HG03521 (cell line): ENCODE data around the gene AEBP1.

ENCODE experiments used
- ATAC-seq: cut with Tn5 transposase; IDR thresholded peaks from one replicate; pipeline ENCODE4 v1.9.1; 2021; ENCODE audit warnings: mild to moderate bottlenecking, moderate library complexity; ENCODE audit not compliant: unreplicated experiment

Gene AEBP1

GRCh38 chr7:44103566-44103922, 601 bp upstream of the AEBP1 start:
- no peak for ATAC-seq

GRCh38 chr7:44104860-44105771, 971 bp downstream of the AEBP1 start:
- ATAC-seq, result no peak

GRCh38 chr7:44105832-44106231, 1.7 kb downstream of the AEBP1 start:
- ATAC-seq, result no peak

GRCh38 chr7:44106311-44107065, 2.3 kb downstream of the AEBP1 start:
- no peak for ATAC-seq

- ATAC-seq, result no peak
These were observed 3.2 kb downstream of the AEBP1 start for GRCh38 chr7:44107116-44107960.

GRCh38 chr7:44107961-44108767, 4.0 kb downstream of the AEBP1 start:
- ATAC-seq, result no peak

GRCh38 chr7:44108768-44109750, 4.9 kb downstream of the AEBP1 start:
- ATAC-seq, result no peak

GRCh38 chr7:44109991-44110390, 5.8 kb downstream of the AEBP1 start:
- ATAC-seq, result no peak

GRCh38 chr7:44110719-44111635, 6.8 kb downstream of the AEBP1 start:
- ATAC-seq, result no peak

GRCh38 chr7:44111761-44112160, 7.6 kb downstream of the AEBP1 start:
- ATAC-seq, result no peak

GRCh38 chr7:44112231-44112996, 8.3 kb downstream of the AEBP1 start:
- ATAC-seq, result no peak

GRCh38 chr7:44112997-44113763, 9.0 kb downstream of the AEBP1 start:
- ATAC-seq, result no peak

GRCh38 chr7:44113764-44114354, 9.7 kb downstream of the AEBP1 start:
- ATAC-seq, result no peak

- ATAC-seq, result no peak
These were observed 10.6 kb downstream of the AEBP1 start for GRCh38 chr7:44114586-44115310.

GRCh38 chr7:44116087-44116788, 12.1 kb downstream of the AEBP1 start:
- ATAC-seq, result no peak
